Measurements from ENCODE around the gene TMEM130.

The TMEM130 gene

GRCh38 chr7:98808751-98809460, 60.9 kb downstream of the TMEM130 start:
- no peak for DNase-seq (ENCODE audit: low read depth in 1 of 2, low spot score in 1 of 2)

- no peak for DNase-seq (ENCODE audit: low read depth in 1 of 2, low spot score in 1 of 2)
Measured at GRCh38 chr7:98807068-98808048, 62.5 kb downstream of the TMEM130 start.

DNA sequence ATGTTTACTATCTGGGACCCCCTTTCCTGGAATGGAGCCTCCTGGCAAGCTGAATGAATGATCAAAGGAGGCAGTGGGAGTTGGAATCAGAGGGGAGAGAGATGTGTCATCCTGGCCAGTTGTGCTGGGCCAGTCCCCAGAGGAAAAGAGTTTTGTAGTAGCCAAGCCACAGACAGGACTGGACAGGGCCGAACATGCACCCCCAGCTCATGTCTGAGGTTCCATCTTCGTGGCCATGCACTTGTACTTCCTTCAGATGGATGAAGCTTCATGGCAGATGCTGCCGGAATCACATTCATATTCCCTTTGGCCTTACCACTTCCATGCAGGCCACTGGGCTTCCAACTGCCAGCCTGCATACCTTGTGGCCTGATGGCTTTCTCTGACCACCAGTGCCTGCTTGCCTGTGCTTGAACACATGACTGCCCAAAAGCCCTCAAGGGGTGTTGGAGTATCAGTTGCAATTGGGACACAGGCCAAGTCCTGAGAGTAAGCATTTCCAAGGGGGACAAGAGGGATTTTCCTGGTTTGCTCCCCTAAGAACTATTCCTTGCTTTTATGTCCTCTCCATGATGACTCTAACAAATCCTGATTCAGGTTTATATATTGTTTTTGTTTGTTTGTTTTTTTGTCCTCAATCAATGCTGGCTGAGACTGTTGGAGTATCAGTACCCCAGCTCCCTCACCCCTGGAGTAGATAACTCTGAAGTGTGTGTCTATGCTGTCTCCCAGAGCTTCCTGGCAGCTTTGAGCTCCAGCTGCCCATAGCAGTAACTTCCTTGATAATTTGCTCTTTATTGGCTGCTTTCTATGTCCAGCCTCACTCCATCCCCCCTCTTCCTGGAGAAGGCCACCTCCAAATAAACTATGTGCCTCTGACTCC, 63.6 kb downstream of the TMEM130 start:
- no peak for DNase-seq (ENCODE audit: low read depth in 1 of 2, low spot score in 1 of 2)

- DNase-seq (ENCODE audit: low read depth in 1 of 2, low spot score in 1 of 2), result no peak
Measured at GRCh38 chr7:98802781-98803110, 67.1 kb downstream of the TMEM130 start.

GRCh38 chr7:98802088-98802780, 67.6 kb downstream of the TMEM130 start:
- no peak for DNase-seq (ENCODE audit: low read depth in 1 of 2, low spot score in 1 of 2)

GRCh38 chr7:98800996-98801395, 68.8 kb downstream of the TMEM130 start:
- DNase-seq (ENCODE audit: low read depth in 1 of 2, low spot score in 1 of 2), result no peak

DNA sequence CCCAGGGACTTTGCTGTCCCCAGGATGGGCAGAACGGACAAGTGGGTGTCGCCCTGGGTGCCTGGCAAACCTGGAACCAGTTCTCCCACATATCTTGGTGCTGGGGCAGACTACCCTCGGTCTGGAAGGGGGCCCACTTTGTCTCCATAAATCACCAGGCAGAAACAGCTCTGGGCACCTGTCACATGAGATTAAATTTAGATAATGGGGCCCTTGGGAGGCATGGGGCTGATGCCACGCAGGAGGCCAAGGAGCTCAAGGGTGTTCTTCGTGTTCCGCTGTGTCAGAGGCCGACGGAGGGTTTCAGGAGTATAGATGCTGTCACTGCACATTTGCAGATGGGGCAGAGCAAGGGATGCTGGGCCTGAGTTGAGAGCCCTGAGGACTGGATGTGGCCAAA, 72.7 kb downstream of the TMEM130 start:
- no peak for DNase-seq (ENCODE audit: low read depth in 1 of 2, low spot score in 1 of 2)

Measured in activated T-helper 1 cell treated with anti-CD3 and anti-CD28 coated beads, Interleukin-2, amount 50 U/mL, for 16 hours (primary cell).